Nephron progenitor cell (in vitro differentiated cells): ENCODE data around the gene SERPINE1.

ENCODE experiments used
- DNase-seq: peaks from one replicate; pipeline ENCODE4 v3.0.0; 2021
- H3K27ac Mint-ChIP-seq: 2 replicates; pipeline ENCODE4 v1.8.0; 2021; ENCODE audit warnings: mild to moderate bottlenecking, moderate library complexity, mixed read lengths
- H3K27me3 Mint-ChIP-seq: 2 replicates; pipeline ENCODE4 v1.8.0; 2021; ENCODE audit warnings: mild to moderate bottlenecking, low read depth, mixed read lengths; ENCODE audit not compliant: poor library complexity
- H3K36me3 Mint-ChIP-seq: 2 replicates; pipeline ENCODE4 v1.8.0; 2021; ENCODE audit warnings: low read depth, mixed read lengths
- H3K4me1 Mint-ChIP-seq: 2 replicates; pipeline ENCODE4 v1.8.0; 2021; ENCODE audit warnings: mixed read lengths
- H3K4me3 Mint-ChIP-seq: 2 replicates; pipeline ENCODE4 v1.8.0; 2021; ENCODE audit warnings: mild to moderate bottlenecking, moderate library complexity, mixed read lengths
- H3K9me3 Mint-ChIP-seq: 2 replicates; pipeline ENCODE4 v1.8.0; 2021; ENCODE audit warnings: mild to moderate bottlenecking, moderate library complexity, mixed read lengths
- CTCF ChIP-seq: fragments of 200-600 bp; sonication (generic); IDR thresholded peaks from 2 replicates; pipeline ENCODE4 v1.5.0; 2021; ENCODE audit warnings: antibody characterized with exemption

SERPINE1 gene

GRCh38 chr7:101126651-101127459, at the start of gene SERPINE1:
Gene SERPINE1, plus strand, starts transcription at chr7:101127104. Its CDS starts 1,290 bp downstream, at chr7:101128394.
- peak; percentile 60 for DNase-seq
- Mint-ChIP-seq H3K27ac (peak within 1 kb of the TSS; percentile 75), H3K36me3 (no peaks in the 10 kb centered on the region), H3K27me3 (peaks cover 31% of the 10 kb centered on the region), H3K4me3 (peak within 1 kb of the TSS; percentile 76), H3K4me1 (peaks cover 47% of the 10 kb centered on the region), H3K9me3 (peaks cover 4% of the 10 kb centered on the region)
- peak; percentile 17 for TF ChIP-seq CTCF

- H3K36me3 Mint-ChIP-seq: no peaks in the 10 kb centered on the region
- no peak overlapping the region for H3K4me3 Mint-ChIP-seq
- H3K9me3 Mint-ChIP-seq: no peaks in the 10 kb centered on the region
- peak; percentile 86 for TF ChIP-seq CTCF
- H3K27ac Mint-ChIP-seq: no peak overlapping the region
- peak; percentile 91 for DNase-seq
- peaks cover 11% of the 10 kb centered on the region for H3K4me1 Mint-ChIP-seq
- peaks cover 22% of the 10 kb centered on the region for H3K27me3 Mint-ChIP-seq
Observed at GRCh38 chr7:101077303-101078086, 49.4 kb upstream of the SERPINE1 start.

DNA sequence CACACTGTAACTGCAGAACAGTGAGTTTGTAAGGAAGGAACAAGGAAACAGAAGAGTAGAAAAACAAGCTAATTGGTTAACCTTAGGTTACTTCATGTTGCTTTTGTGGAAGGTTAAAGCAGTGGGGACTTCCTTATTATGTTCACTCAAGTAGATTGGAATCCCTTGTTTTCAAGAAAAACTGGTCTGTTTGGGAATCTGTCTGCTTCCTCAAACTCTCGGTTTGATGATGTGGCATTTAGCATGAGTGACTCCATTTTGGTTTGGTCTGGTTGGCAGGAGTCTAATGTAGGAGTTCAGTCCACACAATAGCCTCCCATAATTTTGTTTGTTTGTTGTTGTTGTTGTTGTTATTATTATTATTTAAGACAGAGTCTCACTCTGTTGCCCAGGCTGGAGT, 45.5 kb upstream of the SERPINE1 start:
- no peak overlapping the region for H3K27ac Mint-ChIP-seq

DNA sequence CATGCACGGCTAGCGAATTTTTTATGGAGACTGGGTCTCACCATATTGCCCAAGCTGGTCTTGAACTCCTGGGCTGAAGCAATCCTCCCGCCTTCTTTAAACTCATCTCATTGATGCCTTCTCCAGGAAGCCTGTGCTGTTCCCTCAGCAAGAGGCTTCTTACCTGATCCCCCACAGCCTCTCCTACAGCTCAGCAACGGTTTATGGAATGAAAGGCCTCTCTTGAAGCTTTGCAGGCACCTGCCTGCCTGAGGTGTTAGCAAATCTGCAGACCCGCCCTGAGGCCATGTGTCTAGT, 42.1 kb upstream of the SERPINE1 start:
- Mint-ChIP-seq H3K27me3 (peaks cover 12% of the 10 kb centered on the region), H3K4me3 (peak overlapping the region; percentile 86), H3K36me3 (no peaks in the 10 kb centered on the region), H3K27ac (no peak overlapping the region), H3K4me1 (peaks cover 20% of the 10 kb centered on the region), H3K9me3 (no peaks in the 10 kb centered on the region)
- DNase-seq: no peak
- no peak for TF ChIP-seq CTCF

More for the DNA sequence above, 45.5 kb upstream of the SERPINE1 start:
- Mint-ChIP-seq H3K9me3 (no peaks in the 10 kb centered on the region), H3K36me3 (no peaks in the 10 kb centered on the region), H3K27me3 (peaks cover 17% of the 10 kb centered on the region), H3K4me3 (no peak overlapping the region), H3K4me1 (peaks cover 21% of the 10 kb centered on the region)
- DNase-seq: no peak
- no peak for TF ChIP-seq CTCF

GRCh38 chr7:101085162-101085964, 41.5 kb upstream of the SERPINE1 start, which contains the start of gene TRIM56:
Gene TRIM56, plus strand, starts transcription at chr7:101085481. Its CDS starts 1,832 bp downstream, at chr7:101087313.
- no peak for TF ChIP-seq CTCF
- peaks cover 20% of the 10 kb centered on the region for H3K4me1 Mint-ChIP-seq
- H3K27me3 Mint-ChIP-seq: peaks cover 8% of the 10 kb centered on the region
- H3K36me3 Mint-ChIP-seq: peaks cover 2% of the 10 kb centered on the region
- peak; percentile 76 for DNase-seq
- H3K9me3 Mint-ChIP-seq: peaks cover under 1% of the 10 kb centered on the region
- peak within 1 kb of the TSS; percentile 86 for H3K4me3 Mint-ChIP-seq
- H3K27ac Mint-ChIP-seq: no peak within 1 kb of the TSS
